Heart left ventricle (tissue), 16 donors: ENCODE results near the gene HSD17B13. TPM values are rescaled to one million over a fixed set of nuclear protein-coding genes. Genes with fewer than 3 reads are reported as not detected.

Experiments
- ATAC-seq, 4 donors: fragments of 200-7000 bp; cut with Tn5 transposase; one replicate each; pipeline ENCODE4 v1.9.1; 2020 to 2022; ENCODE audit warnings: moderate library complexity in 4 of 4, mild to moderate bottlenecking in 3 of 4, moderate number of reproducible peaks in 1 of 4
- DNase-seq, 5 donors: peaks; one replicate each; pipeline ENCODE4 v3.0.0-alpha.2; 2020
- H3K27ac ChIP-seq, 12 donors: fragments of 200-600 bp; sonication (generic) in 4 of 12; one replicate each; pipeline versions ENCODE4 v1.5.0 to v1.8.0; 2016 to 2022; ENCODE audit warnings: mild to moderate bottlenecking in 2 of 12
- H3K27me3 ChIP-seq, 9 donors: fragments of 200-600 bp; sonication (generic) in 2 of 9; one replicate each; pipeline versions ENCODE4 v1.5.1 to v1.8.0; 2016 to 2022; ENCODE audit warnings: mild to moderate bottlenecking in 3 of 9
- H3K36me3 ChIP-seq, 9 donors: fragments of 200-600 bp; sonication (generic) in 2 of 9; one replicate each; pipeline versions ENCODE4 v1.5.0 to v1.8.0; 2018 to 2022; ENCODE audit warnings: mild to moderate bottlenecking in 2 of 9
- H3K4me1 ChIP-seq, 12 donors: fragments of 200-600 bp; sonication (generic) in 4 of 12; one replicate each; pipeline versions ENCODE4 v1.5.0 to v1.8.0; 2016 to 2022; ENCODE audit warnings: mild to moderate bottlenecking in 3 of 12
- H3K4me3 ChIP-seq, 12 donors: fragments of 200-600 bp; sonication (generic) in 4 of 12; one replicate each; pipeline versions ENCODE4 v1.5.0 to v1.8.0; 2017 to 2022; ENCODE audit warnings: mild to moderate bottlenecking in 9 of 12, moderate library complexity in 4 of 12
- H3K9me3 ChIP-seq, 12 donors: fragments of 200-600 bp; sonication (generic) in 4 of 12; one replicate each; pipeline versions ENCODE4 v1.5.0 to v1.8.0; 2016 to 2022; ENCODE audit warnings: mild to moderate bottlenecking in 1 of 12
- CTCF ChIP-seq, 12 donors: fragments of 200-600 bp; sonication (generic) in 4 of 12; IDR thresholded peaks; one replicate each; pipeline versions ENCODE4 v1.5.0 to v1.8.0; 2018 to 2022; ENCODE audit warnings: antibody characterized with exemption in 12 of 12, mild to moderate bottlenecking in 5 of 12
- POLR2A ChIP-seq, 2 donors: fragments of 450-650 bp; IDR thresholded peaks; one replicate each; pipeline ENCODE4 v1.6.1; 2017; ENCODE audit warnings: antibody characterized with exemption in 2 of 2, mild to moderate bottlenecking in 2 of 2, moderate library complexity in 2 of 2
- WGBS, 4 donors: extraction: QIAGEN DNeasy Blood & Tissue Kit in 2 of 4; methylation state at CpG; one replicate each; pipeline versions ENCODE4 v1.1.5 to v1.1.7; 2013 to 2018; 5-methylcytosine and 5-hydroxymethylcytosine counted together
- intact Hi-C, 10 donors: fragments of 100-400 bp; cut with DNase I; formaldehyde crosslinking; loops; one replicate each; pipeline versions ENCODE4 v1.11.1 to v1.14.2; 2022
- polyA plus RNA-seq, 2 donors: library from polyadenylated mRNA; stranded (reverse); fragments of 200-250 nt; gene quantifications; one replicate each; pipeline ENCODE4 v1.2.3, GENCODE V29; 2013
- total RNA-seq, 9 donors: library from RNA; depleted of rRNA in 2 of 9; stranded (reverse); fragments of >200 nt in 2 of 9; fragmentation: NEBNext Ultra II Directional in 3 of 9; extraction: Animal tissue kit (Norgen Biotek cat#: 25700) in 3 of 9; gene quantifications; one replicate each; pipeline versions ENCODE4 v1.1.0 to v1.2.4, GENCODE V29; 2016 to 2023
- donor health status: ischemic (EF 13 %, LVEDD 7.1; RV severe dilation, severe dysfunction).
- donor health status: healthy with polysubstance abuse.
- donor health status: DM: no; HTN: yes; CAD: no.
- donor health status: DM: no; HTN: no; CAD: no.
- donor health status: ischemic (EF 25% LVEDD 6.9; RV normal size, moderate dysfunction).
- donor health status: ischemic (EF 25% LVEDD 5.7; RV mildly dilated, moderate dysfunction).
- donor health status: healthy.
- donor health status: DM: yes; HTN: yes; CAD: no.
- donor health status: ischemic (EF 35%, LVEDD 5.7; RV mildly dilated, moderate dysfunction).
- donor health status: nonischemic (EF 11% LVEDD 7.7; RV severe dilation, severe dysfunction).
- donor health status: DM: yes; HTN: yes; CAD: no.
- donor health status: PGD.
- donor health status: ischemic (EF 29% LVEDD 5.4; RV normal size, mild dysfunction).
- donor health status: nonischemic (EF 23%, LVEDD 6.1; RV moderate dilation, normal function).

Gene HSD17B13
- total and polyA plus RNA-seq, 11 donors, result 0.11 to 0.73 (median 0.23) TPM; not detected in 4

GRCh38 chr4:87268411-87268810 is 54.3 kb downstream of the HSD17B13 start:
- ATAC-seq (no peak), DNase-seq (no peak)
- intact Hi-C loops, result loop anchor here in 2 of 10 donors (5.0 to 10.0 kb wide), 2 partner anchors 196 to 199 kb away; no protein-coding TSS in a partner anchor

GRCh38 chr4:87266986-87267385 is 55.7 kb downstream of the HSD17B13 start:
- intact Hi-C loops, result loop anchor here in 2 of 10 donors (5.0 to 10.0 kb wide), 2 partner anchors 198 to 200 kb away; no protein-coding TSS in a partner anchor
- H3K4me3 ChIP-seq, result no peak overlapping the region
- peaks cover 0 to 5% (median 0%) of the 10 kb centered on the region in 12 donors for H3K9me3 ChIP-seq
- ATAC-seq (no peak), DNase-seq (no peak)
- 53 to 66% (median 59%) methylated on average over 3 of the region's 3 CpGs for WGBS, 4 donors
- no peaks in the 10 kb centered on the region for H3K27me3 ChIP-seq
- H3K27ac ChIP-seq, result no peak overlapping the region
- H3K4me1 ChIP-seq, result no peaks in the 10 kb centered on the region
- no peak for TF ChIP-seq POLR2A (IDR thresholded peaks at IDR 0.05)
- TF ChIP-seq CTCF (IDR thresholded peaks at IDR 0.05), result no peak
- no peaks in the 10 kb centered on the region for H3K36me3 ChIP-seq

More at GRCh38 chr4:87268411-87268810, 54.3 kb downstream of the HSD17B13 start:
- Histone ChIP-seq H3K4me1 (no peaks in the 10 kb centered on the region), H3K9me3 (no peaks in the 10 kb centered on the region), H3K4me3 (no peak overlapping the region), H3K27me3 (no peaks in the 10 kb centered on the region), H3K27ac (no peak overlapping the region), H3K36me3 (no peaks in the 10 kb centered on the region)
- TF ChIP-seq CTCF (IDR thresholded peaks at IDR 0.05) (no peak), POLR2A (IDR thresholded peaks at IDR 0.05) (no peak)
- WGBS, 4 donors, result 69 to 78% (median 71%) methylated on average over 5 of the region's 5 CpGs

- 95 to 100% (median 96%) methylated on average over 1 of the region's 1 CpG for WGBS, 4 donors
- H3K27ac ChIP-seq, result no peak overlapping the region
- DNase-seq, result no peak
- no peak for TF ChIP-seq POLR2A (IDR thresholded peaks at IDR 0.05)
- no peak for TF ChIP-seq CTCF (IDR thresholded peaks at IDR 0.05)
- no peaks in the 10 kb centered on the region for H3K4me1 ChIP-seq
- H3K4me3 ChIP-seq, result no peak overlapping the region
- no peaks in the 10 kb centered on the region for H3K36me3 ChIP-seq
- no peaks in the 10 kb centered on the region for H3K27me3 ChIP-seq
- H3K9me3 ChIP-seq, result peaks cover 0 to 5% (median 0%) of the 10 kb centered on the region in 12 donors
- no peak for ATAC-seq
- intact Hi-C loops, result loop anchor here in 1 of 10 donors (10.0 kb wide), 1 partner anchor 202 kb away; no protein-coding TSS in a partner anchor
Measured at GRCh38 chr4:87262886-87263285, 59.8 kb downstream of the HSD17B13 start.

- TF ChIP-seq CTCF (IDR thresholded peaks at IDR 0.05) (no peak), POLR2A (IDR thresholded peaks at IDR 0.05) (no peak)
- intact Hi-C loops, result loop anchor here in 1 of 10 donors (10.0 kb wide), 1 partner anchor 204 kb away; no protein-coding TSS in a partner anchor
- Histone ChIP-seq H3K36me3 (no peaks in the 10 kb centered on the region), H3K27ac (no peak overlapping the region), H3K27me3 (no peaks in the 10 kb centered on the region), H3K4me3 (no peak overlapping the region), H3K4me1 (no peaks in the 10 kb centered on the region), H3K9me3 (peaks cover 0 to 5% (median 0%) of the 10 kb centered on the region in 12 donors)
- WGBS, 4 donors, result 85 to 98% (median 95%) methylated on average over 2 of the region's 2 CpGs
- no peak for ATAC-seq
- no peak for DNase-seq
Measured at GRCh38 chr4:87260477-87260876, 62.2 kb downstream of the HSD17B13 start.
